Smooth muscle cell (in vitro differentiated cells): ENCODE measurements around the gene C20orf144. TPM values are rescaled to one million over a fixed set of nuclear protein-coding genes. Genes with fewer than 3 reads are reported as not detected.

ENCODE experiments used
- DNase-seq: peaks from one replicate; lab custom pipeline; 2025; ENCODE audit not compliant: unreplicated experiment; lab: John Stamatoyannopoulos, UW
- H2AFZ ChIP-seq: fragments of 200-600 bp; sonication (generic); 2 replicates; pipeline ENCODE4 v1.6.0; 2016; ENCODE audit warnings: antibody characterized with exemption, low read depth, mild to moderate bottlenecking
- H3F3A ChIP-seq: fragments of 200-600 bp; sonication (generic); 2 replicates; pipeline ENCODE4 v1.6.0; 2017; ENCODE audit warnings: antibody characterized with exemption, low read depth
- H3K27ac ChIP-seq: fragments of 200-600 bp; sonication (generic); 2 replicates; pipeline ENCODE4 v1.5.1; 2016; ENCODE audit warnings: low read depth, mild to moderate bottlenecking
- H3K27me3 ChIP-seq: fragments of 200-600 bp; sonication (generic); 2 replicates; pipeline ENCODE4 v1.6.1; 2016; ENCODE audit warnings: low read depth, mild to moderate bottlenecking
- H3K36me3 ChIP-seq: fragments of 200-600 bp; sonication (generic); 2 replicates; pipeline ENCODE4 v1.5.1; 2016; ENCODE audit warnings: low read depth
- H3K4me1 ChIP-seq: fragments of 200-600 bp; sonication (generic); 2 replicates; pipeline ENCODE4 v1.5.1; 2016; ENCODE audit warnings: low read depth
- H3K4me2 ChIP-seq: fragments of 200-600 bp; sonication (generic); 2 replicates; pipeline ENCODE4 v1.6.0; 2016; ENCODE audit warnings: mild to moderate bottlenecking
- H3K4me3 ChIP-seq: fragments of 200-600 bp; sonication (generic); 2 replicates; pipeline ENCODE4 v1.5.1; 2016; ENCODE audit warnings: mild to moderate bottlenecking
- H3K79me2 ChIP-seq: fragments of 200-600 bp; sonication (generic); 2 replicates; pipeline ENCODE4 v1.6.0; 2016; ENCODE audit warnings: low read depth, mild to moderate bottlenecking
- H3K9ac ChIP-seq: fragments of 200-600 bp; sonication (generic); 2 replicates; pipeline ENCODE4 v1.6.0; 2016; ENCODE audit warnings: low read depth
- H3K9me3 ChIP-seq: fragments of 200-600 bp; sonication (generic); replicated peaks from 2 replicates; pipeline ENCODE4 v1.5.1; 2016; ENCODE audit warnings: low read depth
- H4K20me1 ChIP-seq: fragments of 200-600 bp; sonication (generic); 2 replicates; pipeline ENCODE4 v1.6.0; 2016; ENCODE audit warnings: low read depth
- WGBS: methylation state at CpG from one replicate; pipeline ENCODE4 v1.1.7; 2016; ENCODE audit warnings: low lambda C conversion rate; 5-methylcytosine and 5-hydroxymethylcytosine counted together
- polyA plus RNA-seq: library from polyadenylated mRNA; unstranded; fragments of >200 nt; fragmentation: Nextera tagmentation; extraction: Ambion mirVana; gene quantifications from 2 replicates; pipeline ENCODE4 v1.2.1, GENCODE V29; 2016
- total RNA-seq: library from RNA; depleted of rRNA; stranded (reverse); fragments of >200 nt; gene quantifications from 2 replicates; pipeline ENCODE4 v1.2.3, GENCODE V29; 2014
- TF ChIP-seq, protein P1 (sequence below): fragments of 200-600 bp; sonication (generic); IDR thresholded peaks from 2 replicates; pipeline ENCODE4 v1.5.1; 2017; ENCODE audit warnings: borderline replicate concordance, mild to moderate bottlenecking, antibody characterized with exemption; ENCODE audit not compliant: insufficient read depth, poor library complexity, severe bottlenecking

C20orf144 gene
- total and polyA plus RNA-seq, 2 experiments from 2014 or later: 0.73 to 1.1 TPM

DNA sequence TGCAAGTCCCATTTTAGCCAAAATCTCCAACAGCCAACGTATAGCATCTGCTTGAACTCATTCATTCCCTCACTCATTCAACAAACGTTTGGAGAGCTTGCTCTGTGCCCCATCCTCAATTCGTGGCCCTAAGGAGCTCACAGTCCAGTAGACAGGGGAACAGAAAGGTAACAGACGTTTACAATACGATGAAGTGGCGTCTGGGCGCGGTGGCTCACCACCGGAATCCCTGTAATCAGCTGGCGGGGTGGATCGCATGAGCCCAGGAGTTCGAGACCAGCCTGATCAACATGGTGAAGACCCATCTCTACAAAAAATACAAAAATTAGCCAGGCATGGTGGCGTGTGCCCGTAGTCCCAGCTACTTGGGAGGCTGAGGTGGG is 24.8 kb downstream of the C20orf144 start:
- TF ChIP-seq, protein P1, sequence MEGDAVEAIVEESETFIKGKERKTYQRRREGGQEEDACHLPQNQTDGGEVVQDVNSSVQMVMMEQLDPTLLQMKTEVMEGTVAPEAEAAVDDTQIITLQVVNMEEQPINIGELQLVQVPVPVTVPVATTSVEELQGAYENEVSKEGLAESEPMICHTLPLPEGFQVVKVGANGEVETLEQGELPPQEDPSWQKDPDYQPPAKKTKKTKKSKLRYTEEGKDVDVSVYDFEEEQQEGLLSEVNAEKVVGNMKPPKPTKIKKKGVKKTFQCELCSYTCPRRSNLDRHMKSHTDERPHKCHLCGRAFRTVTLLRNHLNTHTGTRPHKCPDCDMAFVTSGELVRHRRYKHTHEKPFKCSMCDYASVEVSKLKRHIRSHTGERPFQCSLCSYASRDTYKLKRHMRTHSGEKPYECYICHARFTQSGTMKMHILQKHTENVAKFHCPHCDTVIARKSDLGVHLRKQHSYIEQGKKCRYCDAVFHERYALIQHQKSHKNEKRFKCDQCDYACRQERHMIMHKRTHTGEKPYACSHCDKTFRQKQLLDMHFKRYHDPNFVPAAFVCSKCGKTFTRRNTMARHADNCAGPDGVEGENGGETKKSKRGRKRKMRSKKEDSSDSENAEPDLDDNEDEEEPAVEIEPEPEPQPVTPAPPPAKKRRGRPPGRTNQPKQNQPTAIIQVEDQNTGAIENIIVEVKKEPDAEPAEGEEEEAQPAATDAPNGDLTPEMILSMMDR: no peak
- H3K4me3 ChIP-seq: peak overlapping the region; percentile 52
- peak overlapping the region; percentile 83 for H2AFZ ChIP-seq
- peaks cover 8% of the 10 kb centered on the region for H3K79me2 ChIP-seq
- H3K9ac ChIP-seq: no peak overlapping the region
- H3F3A ChIP-seq: peaks cover 27% of the 10 kb centered on the region
- H3K9me3 ChIP-seq: no peaks in the 10 kb centered on the region
- H3K27ac ChIP-seq: peak overlapping the region; percentile 65
- H4K20me1 ChIP-seq: no peaks in the 10 kb centered on the region
- WGBS: 82% methylated on average over 14 of the region's 14 CpGs
- peak overlapping the region; percentile 87 for H3K4me2 ChIP-seq
- peaks cover 3% of the 10 kb centered on the region for H3K4me1 ChIP-seq
- no peak for DNase-seq
- H3K27me3 ChIP-seq: no peaks in the 10 kb centered on the region
- no peaks in the 10 kb centered on the region for H3K36me3 ChIP-seq

DNA sequence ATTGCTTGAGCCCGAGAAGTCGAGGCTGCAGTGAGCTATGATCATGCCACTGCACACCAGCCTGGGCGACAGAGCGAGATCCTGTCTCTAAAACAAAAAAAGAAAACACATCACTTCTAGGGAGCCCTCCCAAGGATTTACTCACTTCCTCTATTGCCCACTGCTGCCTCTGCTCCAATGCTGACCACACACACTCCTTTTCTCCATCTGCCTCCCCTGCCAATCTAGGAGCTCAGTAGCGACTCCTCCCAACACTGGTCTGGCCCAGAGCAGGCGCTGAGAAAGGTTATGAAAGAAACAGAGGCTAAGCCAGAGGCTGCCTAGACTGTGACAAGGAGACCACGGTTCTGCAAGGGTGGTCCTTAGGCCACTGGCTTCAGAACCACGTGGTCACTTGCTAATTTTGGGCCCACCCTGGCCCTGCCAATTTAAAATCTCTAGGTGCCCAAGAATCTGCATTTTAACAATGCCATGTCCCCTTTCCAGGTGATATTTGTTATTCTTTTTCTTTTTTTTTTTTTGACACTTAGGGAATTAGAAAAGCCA is 25.3 kb downstream of the C20orf144 start:
- TF ChIP-seq, protein P1: no peak
- Histone ChIP-seq H3K9ac (peak overlapping the region; percentile 8), H3K36me3 (no peaks in the 10 kb centered on the region), H3K79me2 (peaks cover 8% of the 10 kb centered on the region), H3K9me3 (no peaks in the 10 kb centered on the region), H3K4me2 (no peak overlapping the region), H3K4me3 (no peak overlapping the region), H3K27ac (peak overlapping the region; percentile 65), H4K20me1 (no peaks in the 10 kb centered on the region), H3K4me1 (peaks cover 3% of the 10 kb centered on the region), H3K27me3 (no peaks in the 10 kb centered on the region), H3F3A (peaks cover 27% of the 10 kb centered on the region), H2AFZ (no peak overlapping the region)
- WGBS: 65% methylated on average over 8 of the region's 8 CpGs
- no peak for DNase-seq

- no peaks in the 10 kb centered on the region for H3K27me3 ChIP-seq
- peaks cover 8% of the 10 kb centered on the region for H3K79me2 ChIP-seq
- H3K4me2 ChIP-seq: no peak overlapping the region
- peak overlapping the region; percentile 8 for H3K9ac ChIP-seq
- no peak overlapping the region for H3K4me3 ChIP-seq
- H2AFZ ChIP-seq: no peak overlapping the region
- H3K4me1 ChIP-seq: peaks cover 3% of the 10 kb centered on the region
- TF ChIP-seq, protein P1: no peak
- no peaks in the 10 kb centered on the region for H3K9me3 ChIP-seq
- H3K27ac ChIP-seq: peak overlapping the region; percentile 65
- H3F3A ChIP-seq: peaks cover 27% of the 10 kb centered on the region
- H4K20me1 ChIP-seq: no peaks in the 10 kb centered on the region
- no peak for DNase-seq
- WGBS: 94% methylated on average over 3 of the region's 3 CpGs
- no peaks in the 10 kb centered on the region for H3K36me3 ChIP-seq
These were observed 26.1 kb downstream of the C20orf144 start for GRCh38 chr20:33687993-33688937.
